ENCODE data around the gene BACH1. TPM values are rescaled to one million over a fixed set of nuclear protein-coding genes. Genes with fewer than 3 reads are reported as not detected.
"Not testable (repeated sequence)": the region's sequence is repeated elsewhere in the genome, so short reads cannot be mapped to it uniquely, and the experiment has no call there.

BACH1 gene
- total RNA-seq, 1 donor from 2014 or later, result 27.2 TPM

DNA sequence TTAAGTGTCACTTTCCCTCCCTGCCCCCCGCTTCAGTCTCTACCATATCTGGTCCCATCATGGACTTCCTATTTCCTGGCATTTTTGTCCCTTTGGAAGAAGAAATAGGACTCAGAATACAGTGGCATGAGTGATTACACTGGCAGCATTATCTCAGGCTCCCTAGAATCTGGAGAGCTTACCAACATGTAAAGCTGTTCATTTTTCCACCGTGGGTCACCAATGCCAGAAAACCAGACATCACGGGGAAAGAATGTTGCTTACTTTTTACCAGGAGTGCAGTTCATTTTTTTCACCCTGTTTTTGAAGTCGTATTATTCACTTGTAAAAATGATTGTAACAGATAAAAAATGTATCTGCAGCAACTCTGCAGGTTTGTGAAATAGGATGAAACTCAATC is 44.8 kb downstream of the BACH1 start:
- intact Hi-C loops (cut with micrococcal nuclease), result no loop called here

DNA sequence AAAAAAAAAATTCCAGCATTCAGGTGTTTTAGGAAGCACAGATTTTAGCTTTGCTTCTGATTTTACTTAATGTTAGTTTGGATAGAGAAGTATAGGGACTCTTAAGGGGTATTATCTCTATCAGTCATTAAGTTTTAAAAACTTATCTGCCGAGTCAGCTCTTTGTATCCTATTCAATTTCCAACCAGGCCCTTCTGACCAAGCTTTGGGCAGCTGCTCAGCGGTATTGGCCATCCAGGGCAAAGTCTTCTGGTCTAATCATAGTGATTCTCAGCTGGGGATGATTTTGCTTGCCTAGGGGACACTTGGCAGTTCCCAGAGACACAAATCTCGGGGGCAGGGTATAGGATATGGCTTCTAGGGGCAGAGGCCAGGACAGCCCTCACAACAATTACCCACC is 47.6 kb downstream of the BACH1 start:
- intact Hi-C loops (cut with micrococcal nuclease), result loop anchor here (5.0 kb wide), 2 partner anchors 149 to 274 kb away; partner anchors contain the start of gene CCT8

DNA sequence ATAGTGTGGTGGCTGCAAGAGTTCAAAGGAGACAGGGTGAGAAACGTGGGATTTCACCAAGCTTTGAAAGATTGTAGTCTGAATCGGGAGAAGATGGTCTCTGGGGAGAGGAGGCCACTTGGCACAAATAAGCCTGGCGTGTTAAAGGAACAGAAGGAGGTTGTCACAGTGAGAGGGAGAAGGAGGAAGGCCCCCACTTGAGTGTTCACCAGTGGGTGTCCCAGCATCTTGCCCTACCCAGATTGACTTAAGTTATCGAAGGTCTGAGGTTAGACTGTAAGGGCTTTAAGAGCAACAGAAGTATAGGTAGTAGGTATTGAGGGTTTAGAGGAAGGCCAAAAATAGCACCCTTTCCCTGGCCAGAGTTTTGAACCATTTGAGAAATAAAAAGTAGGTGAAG is 48.0 kb downstream of the BACH1 start:
- intact Hi-C loops (cut with micrococcal nuclease), result loop anchor here (5.0 kb wide), 2 partner anchors 149 to 274 kb away; partner anchors contain the start of gene CCT8

DNA sequence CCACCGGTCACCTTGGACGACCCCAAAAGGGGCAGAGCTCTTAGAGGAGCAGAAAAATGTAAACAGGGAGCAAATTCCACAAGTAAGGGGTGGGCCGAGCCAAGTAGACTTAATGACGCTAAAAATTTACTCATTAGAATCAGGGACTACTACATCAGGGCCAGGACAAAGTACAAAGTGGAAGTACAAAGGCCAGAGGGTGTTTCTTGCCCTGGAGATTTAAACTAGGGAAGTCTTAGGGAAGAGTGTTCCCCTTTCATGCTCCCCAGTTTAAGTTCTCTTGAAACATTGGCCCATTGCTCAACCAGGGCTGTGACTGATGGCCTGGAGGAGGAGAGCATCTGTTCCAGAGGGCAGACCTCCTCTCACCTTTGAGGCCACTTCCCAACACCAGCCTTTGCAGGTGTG is 48.6 kb downstream of the BACH1 start:
- intact Hi-C loops (cut with micrococcal nuclease), result loop anchor here (5.0 kb wide), 2 partner anchors 150 to 275 kb away; partner anchors contain the start of gene CCT8

DNA sequence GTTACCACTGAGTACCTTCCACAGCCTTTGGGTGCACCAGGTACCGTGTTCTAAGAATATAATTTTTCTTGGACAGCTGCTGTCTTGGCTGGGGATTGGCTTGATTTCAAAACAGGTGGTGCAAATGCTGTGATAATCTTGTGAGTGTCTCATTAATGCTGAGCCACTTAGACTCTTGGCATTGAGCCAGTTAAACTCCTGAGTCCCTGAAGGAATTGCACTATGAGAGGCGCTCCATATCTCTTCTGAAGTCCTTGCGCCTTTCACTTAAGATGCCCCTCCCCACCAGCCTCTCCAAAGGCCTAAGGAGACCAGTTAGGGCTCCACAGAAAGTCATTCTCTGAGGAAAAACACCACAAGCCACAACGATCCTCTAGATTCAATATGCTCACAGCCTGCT is 51.0 kb downstream of the BACH1 start:
- intact Hi-C loops (cut with micrococcal nuclease), result loop anchor here (5.0 kb wide), 2 partner anchors 152 to 277 kb away; partner anchors contain the start of gene CCT8

DNA sequence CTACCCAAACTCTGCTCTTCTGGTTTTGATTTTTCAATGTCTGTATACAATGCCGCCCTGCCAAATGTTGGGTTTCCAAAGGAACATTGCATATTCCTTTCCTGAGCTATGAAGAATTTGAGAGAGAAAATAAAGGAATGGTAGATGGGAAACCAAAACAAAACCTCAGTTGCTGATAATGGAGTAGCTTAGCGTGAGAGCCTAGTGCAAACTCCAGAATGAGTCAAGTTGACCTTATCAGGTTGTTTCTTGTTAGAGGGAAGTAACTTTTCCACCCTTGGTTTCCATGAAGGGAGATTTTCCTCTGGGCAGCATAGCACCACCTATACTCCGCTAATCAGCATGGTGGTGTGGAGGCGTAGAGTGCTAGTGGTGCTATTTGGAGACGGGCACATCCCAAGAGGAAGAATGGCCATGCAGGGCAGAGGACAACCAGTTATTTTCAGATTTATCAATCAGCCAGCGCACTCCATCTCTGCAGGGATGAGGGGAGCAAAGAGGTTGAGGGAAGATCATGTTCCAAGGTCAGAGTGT is 51.6 kb downstream of the BACH1 start:
- intact Hi-C loops (cut with micrococcal nuclease), result no loop called here

DNA sequence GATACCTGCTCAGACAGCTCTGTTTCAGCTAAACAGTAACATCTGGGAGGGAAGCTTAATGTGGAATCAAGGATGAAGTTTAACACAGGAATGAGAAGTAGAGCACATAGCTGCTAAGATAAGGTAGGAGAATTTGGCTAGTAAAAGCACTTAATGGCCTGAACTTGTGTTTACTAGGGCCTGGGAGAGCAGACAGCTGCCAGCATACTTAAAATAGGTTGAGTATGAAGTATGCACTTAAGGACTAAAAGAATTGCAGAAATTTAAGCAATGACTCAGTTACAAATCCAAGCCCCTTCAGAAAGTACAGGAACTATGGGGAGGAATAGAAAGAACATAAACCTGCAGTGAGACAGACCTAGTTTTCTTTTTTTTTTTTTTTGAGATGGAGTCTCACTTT is 53.0 kb downstream of the BACH1 start:
- intact Hi-C loops (cut with micrococcal nuclease), result no loop called here

DNA sequence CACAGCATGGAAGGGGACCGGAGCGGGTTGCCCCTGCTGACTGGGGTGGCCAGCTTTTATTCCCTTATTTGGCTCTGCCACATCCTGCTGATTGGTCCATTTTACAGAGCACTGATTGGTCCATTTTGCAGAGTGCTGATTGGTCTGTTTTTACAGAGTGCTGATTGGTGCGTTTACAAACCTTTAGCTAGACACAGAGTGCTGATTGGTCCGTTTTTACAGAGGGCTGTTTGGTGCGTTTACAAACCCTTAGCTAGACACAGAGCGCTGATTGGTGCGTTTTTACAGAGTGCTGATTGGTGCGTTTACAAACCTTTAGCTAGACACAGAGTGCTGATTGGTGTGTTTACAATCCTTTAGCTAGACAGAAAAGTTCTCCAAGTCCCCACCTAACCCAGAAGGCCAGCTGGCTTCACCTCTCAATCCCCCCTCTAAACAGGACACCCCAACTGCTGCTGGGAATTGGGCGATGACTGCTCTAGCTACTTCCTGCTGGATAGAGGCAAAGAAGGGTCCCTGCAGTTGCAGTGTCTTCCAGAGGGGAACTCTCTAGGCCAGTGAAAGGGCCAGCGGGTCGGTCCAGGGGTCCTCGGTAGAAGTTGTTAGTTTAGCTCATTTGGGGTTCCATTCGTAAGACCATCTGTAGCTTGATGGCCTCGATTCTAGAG is 56.5 kb downstream of the BACH1 start:
- intact Hi-C loops (cut with micrococcal nuclease), result not testable (repeated sequence)

DNA sequence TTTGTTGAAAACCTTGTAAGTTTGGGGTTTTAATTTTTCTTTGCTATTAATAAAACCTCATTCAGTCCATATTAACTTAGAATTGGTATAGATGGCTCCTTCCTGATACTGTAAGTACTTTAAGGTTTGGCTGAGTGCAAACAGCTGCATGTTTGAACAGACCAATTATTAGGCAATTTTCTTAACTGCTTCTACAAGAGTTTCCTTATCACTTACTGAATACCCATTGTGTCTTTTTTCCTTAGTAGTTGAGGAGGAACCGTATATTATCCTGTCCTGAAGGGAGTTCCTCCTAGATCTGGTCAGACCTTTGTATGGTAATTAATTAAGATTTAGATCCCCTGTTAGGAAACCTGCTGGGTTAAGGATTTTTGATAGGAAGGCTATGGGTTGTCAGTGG is 57.6 kb downstream of the BACH1 start:
- intact Hi-C loops (cut with micrococcal nuclease), result not testable (repeated sequence)

DNA sequence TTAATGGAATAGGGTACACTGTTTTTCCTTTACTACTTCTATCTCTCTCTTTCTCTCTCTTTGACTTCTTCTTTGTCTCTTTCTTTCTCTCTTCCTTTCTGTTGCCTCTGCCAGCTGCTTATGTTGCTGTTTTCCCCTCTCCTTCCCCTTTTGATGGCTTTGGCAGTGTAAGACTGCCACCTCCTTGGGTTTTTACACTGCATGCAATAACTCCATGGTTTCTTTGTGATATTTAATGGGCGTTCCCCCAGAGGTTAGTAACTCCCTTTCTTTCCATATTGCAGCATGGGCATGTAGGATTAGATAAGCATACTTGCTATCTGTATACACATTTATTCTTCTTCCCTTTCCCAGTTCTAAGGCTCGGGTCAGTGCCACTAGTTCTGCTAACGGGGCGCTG is 58.1 kb downstream of the BACH1 start:
- intact Hi-C loops (cut with micrococcal nuclease), result not testable (repeated sequence)

DNA sequence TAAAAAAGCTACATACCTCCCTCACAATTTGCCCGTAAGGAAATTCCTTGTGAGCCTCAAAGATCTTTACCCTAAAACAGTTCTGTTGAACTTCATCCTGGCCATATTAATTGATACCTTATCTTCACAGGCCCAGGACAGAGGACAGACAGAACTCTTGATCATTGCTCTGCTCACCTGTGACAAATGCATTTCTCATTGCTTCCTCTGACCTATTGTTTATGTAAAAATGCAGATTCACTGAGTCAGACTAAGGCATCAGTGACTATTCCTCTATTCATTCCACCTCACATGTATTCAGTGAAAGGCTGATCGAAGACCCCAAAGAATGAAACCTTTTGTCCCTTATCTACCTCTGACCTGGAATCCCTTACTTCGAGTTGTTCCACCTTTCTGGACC is 61.0 kb downstream of the BACH1 start:
- intact Hi-C loops (cut with micrococcal nuclease), result no loop called here

DNA sequence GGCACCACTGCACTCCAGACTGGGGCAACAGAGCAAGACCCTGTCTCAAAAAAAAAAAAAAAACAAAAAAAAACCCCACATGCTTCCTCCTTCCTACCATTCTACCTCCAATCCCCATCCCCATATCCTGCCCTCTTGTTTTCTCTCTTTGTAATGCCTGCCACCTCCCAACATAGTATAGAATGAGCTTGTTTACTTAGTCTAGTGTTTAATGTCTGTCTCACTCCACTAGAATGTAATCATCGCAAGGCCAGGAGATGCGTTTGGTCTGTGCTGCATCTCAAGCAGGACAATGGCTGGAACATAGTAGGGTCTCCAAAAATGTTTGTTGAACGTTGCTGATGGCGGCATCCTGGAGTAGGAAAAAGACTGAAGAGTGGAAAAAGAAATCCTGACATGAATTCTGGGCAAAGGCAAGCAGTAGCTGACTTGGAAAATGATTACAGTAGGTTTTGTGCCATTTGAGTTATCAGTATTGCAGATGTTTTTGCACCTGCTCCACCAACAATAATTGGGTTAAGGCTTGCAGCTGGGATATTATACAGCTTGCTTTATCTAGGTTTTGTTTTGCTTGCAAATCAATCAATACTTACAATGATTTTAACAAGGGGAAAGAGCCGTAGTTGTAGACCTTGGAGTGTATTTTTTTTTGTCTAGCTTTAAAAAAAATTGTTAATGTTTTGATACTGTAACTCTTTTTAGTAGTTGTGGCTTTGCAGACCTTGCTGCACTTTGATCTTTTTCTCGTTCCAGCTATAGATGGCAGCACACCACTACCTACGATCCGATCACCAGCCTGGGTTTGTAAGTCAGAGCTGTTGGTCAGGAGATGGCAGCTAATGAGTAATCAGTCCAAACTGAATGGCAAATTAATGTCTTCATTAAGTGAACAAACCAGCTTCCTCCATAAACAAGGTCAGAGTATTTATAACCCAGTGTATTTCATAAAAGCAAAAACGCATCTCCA is 62.4 kb downstream of the BACH1 start:
- intact Hi-C loops (cut with micrococcal nuclease), result no loop called here

DNA sequence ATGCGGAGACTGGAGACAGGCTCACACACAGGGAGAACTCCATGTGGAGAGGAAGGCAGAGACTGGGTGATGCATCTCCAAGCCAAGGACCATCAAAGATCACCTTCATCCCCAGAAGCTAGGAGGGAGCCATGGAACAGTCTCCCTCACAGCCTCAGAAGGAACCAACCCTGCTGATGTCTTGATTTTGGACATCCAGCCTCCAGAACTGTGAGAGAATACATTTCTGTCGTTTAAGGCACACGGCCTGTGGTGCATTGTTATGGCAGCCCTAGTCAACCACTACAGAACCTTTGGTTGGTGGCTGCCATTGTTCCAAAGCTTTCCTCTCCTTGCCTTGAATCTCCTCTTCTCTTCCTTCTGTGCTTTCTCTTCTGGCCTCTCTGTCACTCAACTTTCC is 64.0 kb downstream of the BACH1 start:
- intact Hi-C loops (cut with micrococcal nuclease), result no loop called here

DNA sequence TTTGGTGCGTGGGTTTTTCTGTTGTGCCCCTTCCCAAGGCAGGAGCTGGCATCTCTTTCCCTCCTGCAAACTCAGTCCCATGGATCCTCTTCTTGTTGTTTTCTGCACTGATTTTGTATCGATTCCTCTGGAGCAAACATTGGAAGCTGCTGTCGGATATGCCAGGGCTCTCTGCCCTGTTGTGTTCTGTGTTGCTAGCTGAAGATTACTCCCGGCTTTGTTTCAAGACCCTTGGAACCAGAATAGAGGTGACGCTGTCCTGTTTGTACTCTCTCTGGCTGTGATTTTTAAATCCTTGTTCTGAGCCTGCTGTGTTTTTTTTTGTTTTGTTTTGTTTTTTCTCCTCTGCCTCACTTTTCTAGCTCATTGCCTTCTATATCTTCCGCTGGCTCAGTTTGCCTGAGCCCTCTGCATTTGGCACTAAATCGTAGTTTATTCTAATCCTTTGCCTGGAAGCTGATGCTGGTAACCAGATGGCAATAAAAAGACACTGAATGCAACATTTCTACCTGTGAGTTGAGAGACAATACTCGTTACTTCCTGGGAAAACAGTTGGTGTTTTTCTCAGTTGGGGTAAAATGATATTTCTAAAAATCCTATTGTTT is 67.0 kb downstream of the BACH1 start:
- intact Hi-C loops (cut with micrococcal nuclease), result no loop called here

DNA sequence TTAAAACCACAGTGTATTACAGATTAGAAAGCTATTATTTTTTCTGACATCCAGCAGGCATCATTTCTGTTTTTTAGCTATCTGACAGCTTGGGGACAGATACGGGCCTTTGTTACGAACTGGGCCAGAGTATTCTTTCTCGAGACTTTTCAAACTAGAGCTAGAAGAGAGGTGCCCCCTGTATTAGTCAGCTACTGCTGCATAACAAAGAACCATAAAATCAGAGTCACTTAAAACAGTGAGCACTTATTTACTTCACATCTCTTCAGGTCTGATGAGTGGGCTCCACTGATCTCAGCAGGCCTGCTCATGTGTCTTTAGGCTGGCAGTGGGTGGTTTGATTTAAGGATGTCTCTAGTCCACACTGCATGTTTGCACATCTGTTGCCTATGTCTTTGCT is 67.8 kb downstream of the BACH1 start:
- intact Hi-C loops (cut with micrococcal nuclease), result no loop called here

DNA sequence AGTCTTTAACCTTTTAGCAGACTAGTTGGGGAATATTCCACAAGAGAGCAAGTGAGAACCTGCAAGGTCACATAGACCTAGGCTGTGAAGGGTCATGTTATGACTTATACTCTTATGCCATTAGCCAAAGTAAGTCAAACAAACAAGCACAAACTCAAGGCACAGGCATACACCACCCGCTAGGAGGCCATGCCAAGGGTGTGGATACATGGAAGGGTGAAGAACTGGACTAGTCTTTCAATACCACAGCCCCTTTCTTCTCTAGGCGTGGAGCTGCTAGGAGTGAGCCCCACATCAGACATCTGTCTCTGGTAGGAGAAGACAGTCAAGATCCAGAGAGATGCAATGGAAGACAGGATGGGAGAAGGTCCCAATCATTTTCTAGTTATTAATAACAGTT is 68.6 kb downstream of the BACH1 start:
- intact Hi-C loops (cut with micrococcal nuclease), result no loop called here

DNA sequence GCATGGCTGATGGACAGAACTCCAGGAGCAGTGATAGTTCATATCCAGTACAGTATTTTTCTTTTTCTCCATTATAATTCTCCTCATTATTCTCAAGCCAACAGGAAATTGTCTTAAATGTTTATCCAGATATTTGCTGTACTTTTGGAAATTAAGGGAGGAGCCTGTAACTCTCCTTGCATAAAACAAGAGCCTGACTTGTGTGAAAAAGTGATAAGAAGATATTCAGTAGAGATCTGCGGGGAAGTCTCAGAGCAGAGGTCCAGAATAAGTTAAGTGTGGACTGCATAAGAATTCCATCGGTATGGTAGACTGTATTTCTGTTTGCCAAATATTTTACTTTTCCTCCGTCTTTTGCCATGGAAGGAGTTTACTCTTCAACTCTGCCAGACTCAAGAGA is 70.2 kb downstream of the BACH1 start:
- intact Hi-C loops (cut with micrococcal nuclease), result no loop called here

DNA sequence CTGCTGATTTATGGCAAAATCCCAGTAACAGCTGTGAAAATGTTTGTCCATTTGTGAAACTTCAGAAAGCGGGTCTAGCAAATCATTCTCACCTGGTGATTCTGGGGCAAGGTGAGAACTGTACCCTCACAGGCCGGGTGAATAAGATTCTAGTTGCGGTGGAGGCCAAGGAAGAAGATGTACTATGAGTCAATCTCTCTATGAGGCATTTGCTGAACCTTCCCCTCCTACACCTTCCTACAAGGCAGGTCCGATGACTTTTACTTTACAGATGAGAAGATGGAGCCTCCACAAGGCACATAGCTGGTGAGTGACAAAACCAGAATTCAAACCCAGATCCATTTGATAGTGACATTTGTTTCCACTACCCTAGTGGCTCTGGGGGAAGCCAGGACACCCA is 72.7 kb downstream of the BACH1 start:
- intact Hi-C loops (cut with micrococcal nuclease), result loop anchor here (5.0 kb wide), 1 partner anchor 379 kb away; the partner anchor contains the start of gene LTN1

DNA sequence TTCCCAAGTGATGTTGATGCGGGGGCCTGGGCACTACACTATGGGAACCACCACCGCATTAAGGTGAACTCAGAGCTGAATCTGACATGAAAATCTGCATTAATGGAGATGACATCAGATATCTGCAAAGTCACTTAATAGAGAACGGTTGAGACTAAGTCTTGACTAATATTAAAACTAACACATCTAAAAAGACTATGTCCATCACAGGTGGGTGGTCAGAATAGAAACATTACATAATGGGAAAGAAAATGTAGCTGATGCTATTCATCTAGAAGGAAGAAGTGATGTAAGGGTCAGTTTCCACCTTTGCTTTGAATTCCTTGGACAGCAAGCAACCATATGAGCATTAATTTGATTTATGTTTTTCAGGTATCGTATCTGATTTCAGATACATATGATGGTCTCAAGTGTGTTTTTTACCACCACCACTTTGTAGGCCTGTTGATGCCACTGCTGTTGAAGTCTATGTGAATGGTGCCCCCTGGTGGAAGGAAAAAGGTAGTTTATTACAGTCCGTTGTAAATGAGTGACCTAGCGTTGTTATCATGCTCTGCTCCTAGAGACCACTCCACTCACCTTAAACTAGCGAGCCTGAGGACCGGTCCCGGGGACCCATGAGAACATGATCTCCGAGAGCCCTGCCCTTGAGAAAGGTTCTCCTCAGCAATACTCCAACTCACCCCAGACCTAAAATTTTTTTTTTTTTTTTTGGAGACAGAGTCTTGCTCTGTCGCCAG is 73.5 kb downstream of the BACH1 start:
- intact Hi-C loops (cut with micrococcal nuclease), result loop anchor here (1.0 to 5.0 kb wide), 8 partner anchors 24 to 477 kb away; partner anchors contain the start of genes CCT8 and LTN1

DNA sequence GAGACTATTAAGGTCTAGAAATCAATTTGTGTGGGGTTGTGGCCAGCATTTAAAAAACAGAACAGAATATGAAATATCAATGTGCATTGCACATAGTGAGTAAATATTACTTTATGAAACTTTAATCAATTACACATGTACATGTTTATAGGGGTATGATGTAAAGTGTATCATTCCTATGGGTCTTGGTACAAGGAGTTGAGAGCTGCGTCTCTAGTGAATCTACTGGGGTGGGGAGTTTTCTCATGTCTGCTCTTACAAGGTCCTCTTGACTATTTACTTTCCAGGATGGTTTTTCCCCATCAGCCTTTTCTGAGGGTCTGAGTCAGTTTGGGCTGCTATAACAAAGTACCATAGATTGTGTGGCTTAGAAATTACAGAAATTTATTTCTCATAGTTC is 75.8 kb downstream of the BACH1 start:
- intact Hi-C loops (cut with micrococcal nuclease), result loop anchor here (5.0 kb wide), 1 partner anchor 382 kb away; the partner anchor contains the start of gene LTN1

DNA sequence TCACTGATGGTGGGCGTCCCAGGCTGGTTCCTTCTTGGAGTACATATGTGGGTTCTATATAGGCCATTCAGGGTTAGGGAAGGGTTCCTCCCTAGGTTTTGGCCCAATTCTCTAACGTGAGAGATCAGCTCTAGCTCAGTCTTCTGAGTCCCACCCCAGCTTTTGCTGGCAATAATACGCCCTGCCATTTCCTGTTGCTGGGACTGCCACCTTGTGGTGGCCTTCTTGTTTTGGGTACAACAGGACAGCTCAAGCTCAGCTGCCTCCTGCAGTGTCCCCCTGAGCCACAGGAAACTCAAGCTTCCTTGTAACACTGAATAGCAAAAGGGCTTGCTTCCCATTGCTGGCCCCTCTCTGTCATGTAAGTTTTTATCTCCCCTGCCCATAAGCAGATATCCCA is 77.8 kb downstream of the BACH1 start:
- intact Hi-C loops (cut with micrococcal nuclease), result loop anchor here (1.0 kb wide), 1 partner anchor 286 kb away; no protein-coding TSS in a partner anchor
